HG02759 (cell line): ENCODE results near the gene GATA6.
"Not testable (repeated sequence)": the region's sequence is repeated elsewhere in the genome, so short reads cannot be mapped to it uniquely, and the experiment has no call there.

Experiments
- ATAC-seq: cut with Tn5 transposase; IDR thresholded peaks from one replicate; pipeline ENCODE4 v1.9.1; 2021; ENCODE audit warnings: mild to moderate bottlenecking, moderate library complexity; ENCODE audit not compliant: unreplicated experiment

GATA6 gene

DNA sequence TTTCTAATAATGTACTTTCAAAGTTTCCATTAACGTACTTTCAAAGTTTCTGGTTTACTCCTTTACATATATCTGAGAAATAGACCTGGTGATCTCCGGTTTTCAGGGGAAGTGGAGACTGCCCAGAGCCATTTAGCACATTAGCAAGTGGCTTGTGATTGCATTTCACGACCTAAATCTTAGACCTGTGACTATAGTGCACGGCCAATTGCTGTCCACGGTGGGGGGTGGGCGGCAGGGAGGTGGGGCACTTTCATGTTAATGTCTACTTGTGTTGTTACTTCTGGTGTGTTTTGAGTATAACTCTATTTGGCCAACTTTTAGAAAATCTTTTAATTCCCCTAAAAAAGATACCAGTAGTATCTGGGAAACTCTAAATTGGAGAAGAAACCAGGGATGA lies 11.3 kb downstream of the GATA6 start:
- ATAC-seq = no peak

DNA sequence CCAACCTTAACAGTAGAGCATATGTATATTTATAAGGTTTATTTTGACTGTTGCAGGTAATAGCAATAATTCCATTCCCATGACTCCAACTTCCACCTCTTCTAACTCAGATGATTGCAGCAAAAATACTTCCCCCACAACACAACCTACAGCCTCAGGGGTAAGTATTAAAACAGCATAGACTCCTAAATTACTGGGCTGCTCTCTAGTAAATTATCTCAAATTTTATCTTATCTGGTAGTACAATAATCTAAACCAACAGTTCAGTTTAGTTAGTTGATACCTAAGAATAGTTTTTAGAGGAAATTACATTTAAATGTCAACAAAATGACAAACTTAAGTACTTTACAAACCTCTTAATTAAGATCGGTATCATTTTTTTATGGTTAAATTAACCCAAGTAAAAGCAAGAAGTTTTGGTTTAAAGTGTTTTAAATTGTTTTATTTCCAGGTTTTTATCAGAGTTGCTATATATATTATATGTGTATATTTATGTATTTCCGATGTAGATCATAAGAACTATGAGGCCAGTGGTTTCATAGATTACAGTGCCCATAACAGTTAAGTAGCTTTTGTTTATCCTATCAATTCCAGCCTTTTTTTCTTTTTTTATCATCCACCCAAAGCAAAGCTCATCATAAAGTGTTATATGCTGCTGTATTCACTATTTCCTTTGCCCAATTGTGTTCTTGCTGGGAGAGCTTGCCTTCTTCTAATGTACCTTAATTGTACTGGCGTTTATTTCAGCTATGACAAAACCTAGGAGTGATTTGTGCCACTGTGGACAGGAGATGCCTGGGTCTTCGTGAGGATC lies 13.7 kb downstream of the GATA6 start:
- no peak for ATAC-seq

DNA sequence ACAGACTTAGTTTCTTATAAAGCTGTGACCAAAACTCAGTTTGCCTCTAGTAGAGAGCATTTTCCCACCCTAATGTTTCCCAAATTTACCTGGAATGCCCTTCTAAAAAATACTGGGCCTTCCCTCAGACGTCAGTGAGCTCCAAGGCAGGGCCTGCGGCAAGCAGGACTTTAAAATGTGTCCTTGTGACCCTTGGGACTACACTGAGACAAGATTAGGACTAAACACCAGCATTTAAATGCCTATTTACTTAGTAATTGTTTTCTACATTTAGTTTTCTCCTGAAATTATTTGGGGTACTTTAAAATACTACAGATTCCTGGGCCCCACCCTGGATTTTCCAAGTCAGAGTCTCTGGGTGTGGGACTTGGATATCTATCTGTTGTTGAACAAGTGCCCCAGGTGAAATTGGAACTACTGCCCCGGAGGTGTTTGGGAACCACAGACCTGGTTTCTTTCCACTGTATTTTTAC lies 14.3 kb downstream of the GATA6 start:
- ATAC-seq = no peak

DNA sequence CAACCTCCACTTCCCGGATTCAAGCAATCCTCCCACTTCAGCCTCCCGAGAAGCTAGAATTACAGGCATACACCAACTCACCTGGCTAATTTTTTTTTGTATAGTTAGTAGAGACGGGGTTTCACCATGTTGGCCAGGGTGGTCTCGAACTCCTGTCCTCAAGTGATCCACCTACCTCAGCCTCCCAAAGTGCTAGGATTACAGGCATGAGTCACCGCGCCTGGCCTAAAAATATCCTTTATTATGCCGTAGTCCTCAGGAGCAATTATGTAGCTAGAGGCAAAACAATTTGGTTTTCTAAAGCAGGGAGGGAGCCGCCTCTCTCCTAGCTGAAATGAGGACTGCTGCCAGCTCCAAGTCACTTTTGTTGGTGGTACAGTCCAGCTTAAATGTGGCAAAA lies 15.2 kb downstream of the GATA6 start:
- not testable (repeated sequence) for ATAC-seq

DNA sequence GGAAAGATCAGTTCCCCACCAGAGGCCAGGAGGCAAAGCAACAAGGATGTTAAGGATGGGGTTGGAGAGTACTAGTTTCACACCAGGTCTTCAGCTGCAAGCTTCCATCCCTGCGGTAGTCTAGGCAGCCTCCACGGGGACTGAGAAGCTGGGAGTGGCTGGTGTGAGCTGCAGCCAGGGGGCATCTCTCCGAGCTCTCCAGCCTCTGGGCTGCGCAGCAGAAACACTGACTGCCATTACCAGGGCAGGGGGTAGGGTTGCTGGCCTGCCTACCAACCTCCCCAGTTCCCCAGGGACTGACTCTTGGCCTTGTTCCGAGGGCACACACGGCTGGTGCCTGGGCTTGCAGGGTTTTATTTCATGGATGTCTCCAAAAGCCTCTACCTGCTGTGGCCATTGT lies 15.9 kb downstream of the GATA6 start:
- no peak for ATAC-seq

DNA sequence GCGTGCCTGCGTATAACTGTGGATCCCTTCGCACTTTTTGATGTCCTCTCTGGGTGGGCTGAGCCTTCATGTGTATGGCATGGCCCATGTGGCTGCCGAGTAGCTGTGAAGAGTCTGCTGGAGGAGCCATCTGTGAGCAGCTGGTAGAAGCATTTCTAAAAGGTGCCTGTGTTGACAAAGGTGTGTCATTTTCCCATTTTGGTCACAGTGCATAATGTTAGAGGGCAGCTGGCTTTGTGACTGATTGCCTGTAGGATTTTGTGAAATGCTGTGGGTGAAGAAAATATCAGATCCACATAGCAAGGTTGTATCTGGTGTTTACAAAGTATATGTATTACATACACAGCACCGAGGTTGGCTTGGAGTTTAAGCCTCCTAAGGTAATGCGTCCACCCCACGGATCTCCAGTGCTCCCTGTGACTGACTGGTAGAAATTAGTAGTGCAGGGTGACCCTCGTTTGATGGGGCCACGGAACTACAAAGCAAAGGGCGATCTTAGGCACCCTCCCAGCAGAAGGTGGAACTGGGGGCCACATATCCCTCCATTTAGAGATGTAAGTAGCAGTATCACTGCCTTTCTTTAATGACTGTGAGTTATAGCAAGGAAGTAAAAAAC lies 16.5 kb downstream of the GATA6 start:
- ATAC-seq = no peak

DNA sequence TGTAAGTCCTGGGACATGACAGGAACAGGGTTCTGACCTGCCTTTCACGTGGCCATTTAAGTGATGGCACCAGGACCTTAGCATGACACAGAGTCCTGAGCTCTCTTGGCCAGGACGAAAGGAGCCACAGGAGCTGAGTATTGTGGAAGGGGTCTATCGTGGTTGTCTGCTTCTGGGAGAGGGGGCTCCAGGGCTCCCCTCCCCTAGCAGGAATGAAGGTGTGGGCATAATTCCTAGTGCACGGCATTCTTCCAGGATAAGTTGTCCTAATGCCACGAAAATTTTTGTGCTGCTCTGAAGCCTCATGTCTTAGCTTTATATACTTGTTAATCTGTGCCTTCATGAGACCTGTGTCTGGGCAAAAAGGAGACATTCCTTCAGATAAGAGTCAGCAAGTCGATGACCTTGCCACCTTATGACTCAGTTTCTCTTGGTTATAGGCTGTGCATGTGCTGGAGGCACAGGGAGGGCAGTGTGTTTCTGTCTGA lies 17.1 kb downstream of the GATA6 start:
- ATAC-seq = no peak

DNA sequence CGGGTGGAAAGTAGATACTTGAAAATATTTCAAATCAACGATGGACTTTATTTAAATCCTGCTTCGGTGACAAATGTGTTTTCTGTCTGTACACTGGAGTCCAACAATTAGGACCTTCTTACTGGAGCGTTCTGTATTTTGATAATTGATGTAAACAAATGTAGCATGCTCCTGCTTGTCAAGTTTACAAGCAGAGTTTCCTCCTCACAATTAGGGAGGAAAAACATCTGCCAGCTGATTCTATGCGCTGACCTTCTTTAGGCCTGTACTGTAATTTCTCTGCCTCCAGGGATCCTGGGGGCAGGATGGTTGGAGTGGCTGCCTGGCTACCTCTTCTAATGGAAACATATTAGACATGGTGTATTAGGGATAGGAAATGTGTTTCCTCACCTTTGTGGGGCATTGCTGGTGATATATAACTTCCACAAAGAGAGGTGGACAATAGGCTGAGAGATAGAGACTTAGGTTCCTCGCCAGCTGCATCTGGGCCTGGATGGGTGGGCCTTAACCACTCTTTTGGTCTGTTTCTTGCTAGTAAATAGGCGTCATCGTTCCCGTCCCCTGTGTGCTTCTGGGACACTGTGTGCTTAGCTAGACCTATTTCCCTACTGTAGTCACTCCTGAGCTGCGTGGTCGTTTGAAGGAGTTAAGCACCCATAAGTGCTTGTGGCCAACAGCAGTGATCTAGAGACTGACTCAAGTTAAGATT lies 19.3 kb downstream of the GATA6 start:
- no peak for ATAC-seq

DNA sequence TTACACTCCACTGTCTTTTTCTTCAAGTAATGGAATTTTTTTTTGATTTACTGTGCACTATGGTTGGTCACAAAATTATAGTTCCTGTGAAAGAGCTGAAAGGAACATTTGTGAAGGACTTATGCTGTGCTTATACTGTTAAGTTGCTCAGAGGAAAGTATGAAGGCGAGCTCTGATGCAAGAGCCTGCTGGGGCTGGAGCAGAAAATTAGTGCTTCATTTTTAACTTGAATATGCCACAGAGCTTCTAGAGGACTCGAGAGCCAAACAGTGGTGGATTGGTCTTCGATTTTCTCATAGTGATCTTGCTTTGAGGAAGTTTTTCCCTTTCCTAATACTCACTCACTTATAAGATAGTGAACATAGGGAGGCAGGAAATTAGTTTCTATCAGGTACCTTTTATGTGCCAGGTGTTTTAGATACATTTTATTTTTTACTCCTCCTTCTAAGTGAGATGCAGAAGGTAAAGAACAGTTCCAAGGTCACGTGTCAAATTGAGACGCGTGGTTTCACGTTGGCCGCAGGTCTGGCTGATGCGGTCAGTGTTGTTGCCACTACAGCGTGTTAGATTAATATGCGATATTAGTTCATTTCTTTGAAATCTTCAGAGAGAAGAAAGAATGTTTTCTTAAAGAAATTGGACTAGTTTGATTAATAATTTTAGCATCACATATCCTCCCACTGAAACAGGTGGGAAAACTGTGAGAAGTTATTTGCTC lies 20.2 kb downstream of the GATA6 start:
- ATAC-seq = no peak

DNA sequence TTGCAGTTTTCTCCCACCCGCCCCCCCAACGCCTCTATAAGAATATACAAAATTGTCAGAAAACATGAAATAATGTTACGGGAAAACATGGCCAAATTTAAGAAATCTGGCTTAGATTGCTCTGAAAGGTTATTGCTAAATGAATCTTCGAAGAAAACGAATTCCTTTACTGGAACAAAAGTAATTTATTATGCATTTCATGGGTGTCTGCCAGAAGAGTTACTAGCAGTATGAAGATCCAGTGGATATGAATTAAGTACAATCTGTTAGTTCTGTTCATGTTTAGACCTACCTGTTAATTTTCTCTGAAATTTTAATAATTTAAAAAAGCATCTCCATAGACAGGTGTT lies 21.9 kb downstream of the GATA6 start:
- no peak for ATAC-seq

DNA sequence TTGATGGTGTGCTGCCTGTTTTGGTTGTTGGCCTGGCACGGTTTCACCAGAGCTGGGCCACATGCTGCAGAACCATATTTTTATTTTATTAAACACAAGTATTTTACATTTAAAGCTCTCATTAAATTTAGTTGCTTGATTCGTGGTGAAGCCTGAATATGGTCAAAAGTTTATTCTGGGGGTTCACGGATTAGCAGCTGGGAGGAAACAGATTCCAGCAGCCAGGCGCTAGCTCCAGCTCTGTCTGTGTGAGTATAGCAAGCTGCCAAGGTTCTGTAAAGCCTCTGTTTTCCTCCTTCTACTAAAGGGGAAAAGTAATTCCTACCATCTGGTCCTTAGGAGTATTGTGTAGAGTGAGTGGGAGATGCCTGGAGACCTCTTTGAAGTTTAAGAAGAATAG lies 22.5 kb downstream of the GATA6 start:
- ATAC-seq = no peak

DNA sequence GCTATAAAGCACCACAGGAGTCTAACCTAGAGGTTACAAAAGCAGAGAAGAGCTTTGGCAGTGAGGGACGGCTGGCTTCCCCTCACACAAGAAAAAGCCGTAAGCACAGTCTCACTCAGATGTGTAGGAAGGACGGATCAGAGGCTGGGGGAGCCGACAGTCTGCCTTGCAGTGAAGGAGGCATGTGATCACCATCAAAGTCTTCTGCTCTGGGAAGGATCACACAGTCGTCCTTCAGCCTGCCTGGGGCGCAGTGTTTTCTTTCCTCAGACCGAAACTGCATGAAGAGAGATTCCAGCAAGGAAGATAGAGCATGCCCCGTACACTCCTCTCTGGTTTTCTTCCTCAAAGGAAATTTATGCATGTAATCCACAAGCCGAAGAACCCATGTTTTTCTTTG lies 24.1 kb downstream of the GATA6 start:
- no peak for ATAC-seq

DNA sequence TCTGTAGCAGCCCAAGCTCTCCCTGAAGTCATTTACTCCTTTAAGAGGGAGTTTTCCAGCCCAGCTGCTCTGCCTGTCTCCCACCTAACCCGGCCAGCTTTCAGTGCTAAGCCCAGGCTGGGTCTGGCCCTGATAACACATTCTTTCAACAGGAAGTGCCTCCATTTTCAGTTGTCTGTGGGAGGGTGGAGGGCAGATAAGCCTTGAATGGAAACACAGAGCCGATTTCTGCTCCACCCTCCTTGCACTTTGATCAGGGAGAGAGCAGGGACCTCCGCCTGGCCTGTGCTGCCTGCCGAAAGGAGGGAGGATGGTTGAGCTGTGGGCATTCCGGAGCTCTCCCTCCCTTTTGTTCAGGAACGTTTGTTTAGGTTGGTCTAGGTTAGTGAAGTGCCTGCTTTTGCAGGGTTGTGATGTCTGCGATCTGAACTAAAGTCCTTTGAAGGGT lies 24.8 kb downstream of the GATA6 start:
- ATAC-seq = no peak

DNA sequence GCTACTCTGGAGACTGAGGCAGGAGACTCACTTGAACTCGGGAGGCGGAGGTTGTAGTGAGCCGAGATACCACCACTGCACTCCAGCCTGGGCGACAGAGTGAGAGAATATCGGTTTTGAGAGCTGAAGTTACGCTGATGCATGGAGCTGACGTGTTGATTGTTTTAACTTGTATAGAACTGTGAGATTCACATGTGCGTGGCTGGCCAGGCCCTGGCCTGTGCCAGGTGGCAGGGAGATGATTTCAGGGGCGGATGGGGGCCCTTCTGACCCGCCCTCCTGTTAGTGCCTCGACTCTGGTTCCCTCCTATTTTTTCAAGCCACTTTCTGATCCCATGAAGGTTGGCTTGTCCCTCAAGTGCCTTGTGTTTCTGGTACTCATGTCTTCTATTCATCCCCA lies 25.7 kb downstream of the GATA6 start:
- ATAC-seq = no peak

DNA sequence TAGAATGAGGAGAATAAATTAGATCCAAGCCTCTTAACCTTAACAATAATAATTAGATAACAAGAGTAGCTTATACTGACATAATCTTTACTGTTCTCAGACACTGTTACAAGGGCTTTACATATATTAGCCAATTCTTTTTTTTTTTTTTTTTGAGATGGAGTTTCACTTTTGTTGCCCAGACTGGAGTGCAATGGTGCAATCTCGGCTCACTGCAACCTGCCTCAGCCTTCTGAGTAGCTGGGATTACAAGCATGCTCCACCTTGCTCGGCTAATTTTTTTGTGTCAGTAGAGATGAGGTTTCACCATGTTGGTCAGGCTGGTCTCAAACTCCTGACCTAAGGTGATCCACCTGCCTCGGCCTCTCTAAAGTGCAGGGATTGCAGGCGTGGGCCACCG lies 27.6 kb downstream of the GATA6 start:
- ATAC-seq = not testable (repeated sequence)

DNA sequence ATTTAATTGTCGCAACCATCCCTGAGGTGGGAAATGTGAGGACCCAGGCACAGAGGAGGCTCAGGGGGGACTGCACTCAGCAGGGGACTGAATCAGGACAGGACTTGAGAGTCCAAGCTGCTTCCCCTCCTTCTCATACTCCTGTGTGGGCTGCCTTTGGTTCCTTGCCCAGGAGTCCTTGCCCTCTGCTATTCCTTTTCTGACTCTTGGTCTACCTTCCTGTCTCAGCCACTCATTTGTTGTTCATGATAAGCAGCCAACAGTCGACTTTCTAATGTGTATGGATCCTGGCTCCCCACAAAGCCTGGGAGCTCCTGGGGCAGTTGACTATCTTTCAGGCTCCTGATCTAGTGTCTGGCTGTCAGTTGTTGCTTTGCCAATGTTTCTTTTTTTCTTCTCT lies 28.3 kb downstream of the GATA6 start:
- ATAC-seq = no peak

DNA sequence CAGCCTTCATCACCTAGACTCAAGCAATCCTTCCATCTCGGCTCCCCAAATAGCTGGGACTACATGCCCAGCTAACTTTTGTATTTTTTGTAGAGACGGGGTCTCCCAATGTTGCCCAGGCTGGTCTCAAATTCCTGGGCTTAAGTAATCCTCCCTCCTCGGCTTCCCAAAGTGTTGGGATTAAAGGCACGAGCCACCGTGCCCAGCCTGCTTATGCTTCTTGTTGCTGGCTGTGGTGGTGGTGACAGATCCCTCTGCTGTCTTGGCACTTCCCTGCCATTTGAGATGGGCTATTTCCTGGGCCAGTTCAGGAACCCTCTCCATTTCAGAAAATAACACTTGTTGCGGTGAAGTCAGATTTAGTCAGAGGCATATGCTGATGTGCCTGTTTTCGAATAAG lies 28.8 kb downstream of the GATA6 start:
- ATAC-seq = no peak

DNA sequence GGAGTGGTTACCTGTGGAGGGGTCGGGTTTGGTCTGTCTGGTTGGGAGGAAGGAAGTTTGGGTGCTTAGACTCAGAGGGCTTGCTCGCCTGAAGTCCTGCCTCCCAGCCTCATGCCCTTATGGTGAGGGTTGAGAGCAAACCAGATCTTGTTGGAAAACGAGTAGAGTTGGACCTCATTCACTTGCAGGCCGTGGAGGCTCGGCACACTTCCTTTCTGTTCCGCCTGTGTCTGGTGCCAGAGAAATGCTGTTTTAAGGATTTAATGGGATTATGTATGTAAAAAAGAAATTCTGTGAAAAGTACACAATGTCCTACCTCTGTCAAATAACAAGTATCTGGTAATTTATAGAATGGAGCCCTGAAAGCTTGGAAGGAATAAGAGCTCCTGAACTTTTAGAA lies 29.6 kb downstream of the GATA6 start:
- ATAC-seq = no peak

DNA sequence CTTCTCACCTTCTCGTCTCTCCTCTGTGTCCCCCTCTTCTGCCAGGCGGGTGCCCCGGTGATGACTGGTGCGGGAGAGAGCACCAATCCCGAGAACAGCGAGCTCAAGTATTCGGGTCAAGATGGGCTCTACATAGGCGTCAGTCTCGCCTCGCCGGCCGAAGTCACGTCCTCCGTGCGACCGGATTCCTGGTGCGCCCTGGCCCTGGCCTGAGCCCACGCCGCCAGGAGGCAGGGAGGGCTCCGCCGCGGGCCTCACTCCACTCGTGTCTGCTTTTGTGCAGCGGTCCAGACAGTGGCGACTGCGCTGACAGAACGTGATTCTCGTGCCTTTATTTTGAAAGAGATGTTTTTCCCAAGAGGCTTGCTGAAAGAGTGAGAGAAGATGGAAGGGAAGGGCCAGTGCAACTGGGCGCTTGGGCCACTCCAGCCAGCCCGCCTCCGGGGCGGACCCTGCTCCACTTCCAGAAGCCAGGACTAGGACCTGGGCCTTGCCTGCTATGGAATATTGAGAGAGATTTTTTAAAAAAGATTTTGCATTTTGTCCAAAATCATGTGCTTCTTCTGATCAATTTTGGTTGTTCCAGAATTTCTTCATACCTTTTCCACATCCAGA lies 31.3 kb downstream of the GATA6 start:
- no peak for ATAC-seq

DNA sequence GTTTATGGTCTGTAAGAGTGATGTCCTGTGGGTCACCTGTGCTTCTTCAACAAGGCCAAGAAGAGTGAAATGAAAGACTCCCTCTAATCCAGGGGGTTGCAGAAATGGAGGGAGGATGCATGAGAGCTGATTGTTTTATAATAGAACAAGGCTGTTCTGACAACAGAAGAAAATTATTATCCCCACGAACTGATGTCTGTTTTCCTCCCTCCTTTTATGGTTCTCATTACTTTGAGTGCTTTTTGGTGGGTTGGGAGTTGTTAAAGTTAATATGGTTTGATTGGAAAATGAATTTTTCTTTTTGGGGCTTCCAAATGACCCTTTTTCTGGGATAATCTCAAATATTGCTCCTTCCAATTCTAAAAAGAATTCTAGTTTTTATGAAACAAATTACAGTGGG lies 33.6 kb downstream of the GATA6 start:
- ATAC-seq = no peak
